Naive thymus-derived CD8-positive, alpha-beta T cell (primary cell): Measurements from ENCODE around the gene SMARCA5. TPM values are rescaled to one million over a fixed set of nuclear protein-coding genes. Genes with fewer than 3 reads are reported as not detected.

Experiments
- ATAC-seq, 2 donors: fragments of 150-1000 bp; cut with Tn5 transposase in 1 of 2; sonication (Bioruptor Pico), chemical (Tn5 transposase) in 1 of 2; 1 replicate in 1 of 2; 2 replicates in 1 of 2; pipeline ENCODE4 v1.10.0; 2021; ENCODE audit warnings: mild to moderate bottlenecking in 2 of 2, moderate library complexity in 2 of 2
- POLR2A ChIA-PET: fragments of 350-600 bp; sonication (Branson Sonifier 250); formaldehyde crosslinking; loops from one replicate; lab custom pipeline; 2021; ENCODE audit warnings: antibody characterized with exemption; lab: Charles Lee
- DNase-seq, 10 donors: peaks; one replicate each; pipeline versions ENCODE4 v3.0.0 to v3.0.0-alpha.2; 2020 to 2022
- H3K27ac Mint-ChIP-seq, 10 donors: one replicate each; pipeline ENCODE4 v1.8.0; 2020 to 2022; ENCODE audit warnings: mild to moderate bottlenecking in 10 of 10, mixed read lengths in 10 of 10, moderate library complexity in 4 of 10, inconsistent platforms in 1 of 10
- H3K27me3 Mint-ChIP-seq, 5 donors: one replicate each; pipeline ENCODE4 v1.8.0; 2021 to 2022; ENCODE audit warnings: mixed read lengths in 5 of 5
- H3K36me3 Mint-ChIP-seq, 3 donors: one replicate each; pipeline ENCODE4 v1.8.0; 2020 to 2022; ENCODE audit warnings: mixed read lengths in 3 of 3, mild to moderate bottlenecking in 2 of 3, inconsistent platforms in 1 of 3
- H3K4me1 Mint-ChIP-seq, 4 donors: one replicate each; pipeline ENCODE4 v1.8.0; 2021 to 2022; ENCODE audit warnings: mixed read lengths in 4 of 4
- H3K4me3 Mint-ChIP-seq, 10 donors: one replicate each; pipeline ENCODE4 v1.8.0; 2020 to 2022; ENCODE audit warnings: mild to moderate bottlenecking in 10 of 10, mixed read lengths in 10 of 10, moderate library complexity in 6 of 10, inconsistent platforms in 1 of 10
- H3K9me3 Mint-ChIP-seq, 9 donors: one replicate each; pipeline ENCODE4 v1.8.0; 2020 to 2022; ENCODE audit warnings: mixed read lengths in 9 of 9, mild to moderate bottlenecking in 3 of 9, inconsistent platforms in 1 of 9, moderate library complexity in 1 of 9
- polyA plus RNA-seq, 3 donors: library from polyadenylated mRNA; unstranded; fragments of 300-500 nt; fragmentation: Illumina TruSeq; gene quantifications; one replicate each; pipeline ENCODE4 v1.2.3, GENCODE V29; 2021
- total RNA-seq, 8 experiments: library from RNA in 2 of 8; stranded (reverse) in 2 of 8; gene quantifications; one replicate each; pipeline ENCODE4 v1.2.3 and lab custom pipeline; 2021 to 2026

SMARCA5 gene, protein sequence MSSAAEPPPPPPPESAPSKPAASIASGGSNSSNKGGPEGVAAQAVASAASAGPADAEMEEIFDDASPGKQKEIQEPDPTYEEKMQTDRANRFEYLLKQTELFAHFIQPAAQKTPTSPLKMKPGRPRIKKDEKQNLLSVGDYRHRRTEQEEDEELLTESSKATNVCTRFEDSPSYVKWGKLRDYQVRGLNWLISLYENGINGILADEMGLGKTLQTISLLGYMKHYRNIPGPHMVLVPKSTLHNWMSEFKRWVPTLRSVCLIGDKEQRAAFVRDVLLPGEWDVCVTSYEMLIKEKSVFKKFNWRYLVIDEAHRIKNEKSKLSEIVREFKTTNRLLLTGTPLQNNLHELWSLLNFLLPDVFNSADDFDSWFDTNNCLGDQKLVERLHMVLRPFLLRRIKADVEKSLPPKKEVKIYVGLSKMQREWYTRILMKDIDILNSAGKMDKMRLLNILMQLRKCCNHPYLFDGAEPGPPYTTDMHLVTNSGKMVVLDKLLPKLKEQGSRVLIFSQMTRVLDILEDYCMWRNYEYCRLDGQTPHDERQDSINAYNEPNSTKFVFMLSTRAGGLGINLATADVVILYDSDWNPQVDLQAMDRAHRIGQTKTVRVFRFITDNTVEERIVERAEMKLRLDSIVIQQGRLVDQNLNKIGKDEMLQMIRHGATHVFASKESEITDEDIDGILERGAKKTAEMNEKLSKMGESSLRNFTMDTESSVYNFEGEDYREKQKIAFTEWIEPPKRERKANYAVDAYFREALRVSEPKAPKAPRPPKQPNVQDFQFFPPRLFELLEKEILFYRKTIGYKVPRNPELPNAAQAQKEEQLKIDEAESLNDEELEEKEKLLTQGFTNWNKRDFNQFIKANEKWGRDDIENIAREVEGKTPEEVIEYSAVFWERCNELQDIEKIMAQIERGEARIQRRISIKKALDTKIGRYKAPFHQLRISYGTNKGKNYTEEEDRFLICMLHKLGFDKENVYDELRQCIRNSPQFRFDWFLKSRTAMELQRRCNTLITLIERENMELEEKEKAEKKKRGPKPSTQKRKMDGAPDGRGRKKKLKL
- total RNA-seq (10 to 100 TPM; 52.9 to 54.7 TPM), polyA plus RNA-seq (10 to 100 TPM; 19.1 to 34.0 (median 24.6) TPM), total RNA-seq (lab: John Stamatoyannopoulos, UW) (315 to 430 (median 373) reads per million in 6 experiments)

DNA sequence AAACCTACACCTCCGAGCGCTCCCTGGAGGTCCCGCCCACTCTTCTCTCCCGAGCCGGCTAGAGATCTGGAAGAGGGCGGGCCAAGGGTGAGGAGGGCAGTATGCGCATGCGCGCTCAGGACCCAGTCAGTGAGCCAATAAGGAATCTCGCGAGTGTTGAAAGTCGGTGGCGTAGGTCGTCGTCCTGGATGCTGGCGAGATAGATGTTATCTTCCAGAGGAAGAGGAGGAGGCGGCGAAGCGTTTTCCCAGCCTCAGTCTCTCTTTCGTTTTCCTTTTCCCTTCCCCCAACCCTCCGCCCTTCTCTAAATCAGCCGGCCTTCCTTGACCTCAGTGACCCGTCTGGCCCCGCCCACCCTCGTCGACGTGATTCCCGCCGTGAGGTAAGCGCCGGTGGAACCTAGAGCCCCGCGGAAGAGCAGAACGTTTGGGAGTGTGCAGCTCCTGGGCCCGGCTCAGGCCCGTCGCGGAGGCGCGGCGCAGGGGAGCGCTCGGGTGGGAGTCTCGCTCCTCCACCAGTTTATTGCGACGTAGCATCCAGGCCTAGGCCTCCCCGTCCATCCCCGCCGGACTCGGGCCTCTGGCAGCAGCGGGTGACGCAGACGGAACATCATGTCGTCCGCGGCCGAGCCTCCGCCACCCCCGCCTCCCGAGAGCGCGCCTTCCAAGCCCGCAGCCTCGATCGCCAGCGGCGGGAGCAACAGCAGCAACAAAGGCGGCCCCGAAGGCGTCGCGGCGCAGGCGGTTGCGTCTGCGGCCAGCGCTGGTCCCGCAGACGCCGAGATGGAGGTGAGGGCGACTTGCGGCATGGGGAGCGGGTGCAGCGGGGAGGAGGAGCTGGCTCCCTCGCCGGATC, at the start of gene SMARCA5:
TSS of gene SMARCA5 (plus strand) at position 389 of the 855 bp plus-strand sequence. CDS start at position 612, 223 bp downstream.
- peak within 1 kb of the TSS; percentile 99 to 100 (median 100) for H3K27ac Mint-ChIP-seq
- H3K27me3 Mint-ChIP-seq, result peaks cover 0 to 2% (median 0%) of the 10 kb centered on the region in 5 donors
- peaks cover 9 to 56% (median 40%) of the 10 kb centered on the region in 4 donors for H3K4me1 Mint-ChIP-seq
- POLR2A ChIA-PET, result interaction anchor here (0.9 to 3.2 kb wide), 7 partner anchors 11 to 1667 kb away, joined by 3 to 18 read pairs (median 4); partner anchors contain the start of genes ABCE1, ANAPC10 and USP38
- no peaks in the 10 kb centered on the region for H3K9me3 Mint-ChIP-seq
- peak within 1 kb of the TSS; percentile 91 to 100 (median 99) for H3K4me3 Mint-ChIP-seq
- H3K36me3 Mint-ChIP-seq, result peaks cover 0 to 23% (median 7%) of the 10 kb centered on the region in 3 donors
- peak; percentile 87 for ATAC-seq
- DNase-seq, result peak; percentile 91 to 98 (median 96)

DNA sequence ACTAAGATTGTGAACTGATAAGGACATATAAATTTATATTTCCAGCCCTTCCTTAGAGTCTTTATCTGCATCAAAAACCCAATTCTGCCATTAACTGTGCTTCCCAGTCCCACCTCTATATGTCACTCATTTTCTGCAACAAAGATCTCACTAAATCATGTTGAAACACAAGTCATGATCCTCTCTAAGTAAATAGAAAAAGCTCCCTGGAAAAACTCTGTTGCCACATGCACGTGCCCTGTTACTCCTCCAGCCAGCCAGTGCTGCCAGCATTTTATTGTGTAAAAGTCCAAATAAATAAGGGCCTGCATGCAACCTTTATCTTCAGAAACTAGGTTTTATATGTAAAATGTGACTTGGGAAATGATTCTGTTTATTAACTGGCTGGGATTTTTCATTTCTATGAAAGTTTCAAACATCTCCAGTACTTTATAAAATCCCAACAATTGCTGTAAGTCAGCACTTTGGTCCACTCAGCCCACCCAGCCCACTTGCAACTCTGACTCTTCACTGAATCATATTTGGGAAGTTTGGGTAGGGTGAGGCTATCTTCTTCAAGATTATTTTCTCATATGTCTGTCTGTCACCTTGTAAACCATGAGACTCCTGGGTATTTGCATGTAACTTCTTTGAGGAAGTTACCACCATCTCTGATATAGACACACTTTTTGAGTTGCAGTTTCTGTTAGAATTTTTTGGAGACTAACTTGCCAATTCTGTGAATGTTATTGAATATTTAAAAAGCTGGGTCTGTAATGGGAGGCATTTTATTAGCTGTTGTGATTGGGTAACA, 40.0 kb upstream of the SMARCA5 start:
- POLR2A ChIA-PET, result no interaction called here
- ATAC-seq (no peak), DNase-seq (no peak)
- Mint-ChIP-seq H3K36me3 (no peaks in the 10 kb centered on the region), H3K9me3 (no peaks in the 10 kb centered on the region), H3K4me3 (no peak overlapping the region), H3K27me3 (peaks cover 0 to 5% (median 4%) of the 10 kb centered on the region in 5 donors), H3K27ac (no peak overlapping the region), H3K4me1 (peaks cover 0 to 7% (median 0%) of the 10 kb centered on the region in 4 donors)

- Mint-ChIP-seq H3K36me3 (no peaks in the 10 kb centered on the region), H3K9me3 (no peaks in the 10 kb centered on the region), H3K27me3 (peaks cover 0 to 3% (median 1%) of the 10 kb centered on the region in 5 donors), H3K4me1 (peaks cover 0 to 7% (median 0%) of the 10 kb centered on the region in 4 donors), H3K27ac (no peak overlapping the region), H3K4me3 (no peak overlapping the region)
- ATAC-seq (no peak), DNase-seq (no peak)
- POLR2A ChIA-PET, result no interaction called here
These were observed 36.0 kb upstream of the SMARCA5 start for GRCh38 chr4:143477487-143477886.

- Mint-ChIP-seq H3K27ac (no peak overlapping the region), H3K4me3 (no peak overlapping the region), H3K27me3 (peaks cover 4 to 20% (median 10%) of the 10 kb centered on the region in 5 donors), H3K9me3 (no peaks in the 10 kb centered on the region), H3K4me1 (peaks cover 0 to 3% (median 0%) of the 10 kb centered on the region in 4 donors), H3K36me3 (no peaks in the 10 kb centered on the region)
- ATAC-seq (no peak), DNase-seq (no peak)
- POLR2A ChIA-PET, result no interaction called here
These were observed 32.1 kb upstream of the SMARCA5 start for GRCh38 chr4:143481361-143481760.

- no peak overlapping the region for H3K27ac Mint-ChIP-seq
- no peaks in the 10 kb centered on the region for H3K9me3 Mint-ChIP-seq
- no peaks in the 10 kb centered on the region for H3K36me3 Mint-ChIP-seq
- H3K4me1 Mint-ChIP-seq, result peaks cover 0 to 3% (median 0%) of the 10 kb centered on the region in 4 donors
- POLR2A ChIA-PET, result no interaction called here
- no peak overlapping the region for H3K4me3 Mint-ChIP-seq
- DNase-seq (no peak), ATAC-seq (no peak)
- peaks cover 4 to 20% (median 10%) of the 10 kb centered on the region in 5 donors for H3K27me3 Mint-ChIP-seq
These were observed 30.7 kb upstream of the SMARCA5 start for GRCh38 chr4:143482840-143483239.

- Mint-ChIP-seq H3K4me1 (peaks cover 0 to 3% (median 0%) of the 10 kb centered on the region in 4 donors), H3K36me3 (peaks cover 0 to 9% (median 0%) of the 10 kb centered on the region in 3 donors), H3K27ac (no peak overlapping the region), H3K27me3 (peaks cover 4 to 17% (median 10%) of the 10 kb centered on the region in 5 donors), H3K4me3 (no peak overlapping the region), H3K9me3 (no peaks in the 10 kb centered on the region)
- POLR2A ChIA-PET, result no interaction called here
- DNase-seq (no peak), ATAC-seq (no peak)
These were observed 27.2 kb upstream of the SMARCA5 start for GRCh38 chr4:143486314-143486713.

- H3K4me3 Mint-ChIP-seq, result no peak overlapping the region
- H3K27me3 Mint-ChIP-seq, result peaks cover 4 to 13% (median 9%) of the 10 kb centered on the region in 5 donors
- ATAC-seq (no peak), DNase-seq (no peak)
- H3K36me3 Mint-ChIP-seq, result peaks cover 0 to 9% (median 0%) of the 10 kb centered on the region in 3 donors
- peaks cover 0 to 2% (median 0%) of the 10 kb centered on the region in 9 donors for H3K9me3 Mint-ChIP-seq
- POLR2A ChIA-PET, result no interaction called here
- no peak overlapping the region for H3K27ac Mint-ChIP-seq
- H3K4me1 Mint-ChIP-seq, result peaks cover 0 to 3% (median 0%) of the 10 kb centered on the region in 4 donors
These were observed 24.8 kb upstream of the SMARCA5 start for GRCh38 chr4:143488687-143489086.

DNA sequence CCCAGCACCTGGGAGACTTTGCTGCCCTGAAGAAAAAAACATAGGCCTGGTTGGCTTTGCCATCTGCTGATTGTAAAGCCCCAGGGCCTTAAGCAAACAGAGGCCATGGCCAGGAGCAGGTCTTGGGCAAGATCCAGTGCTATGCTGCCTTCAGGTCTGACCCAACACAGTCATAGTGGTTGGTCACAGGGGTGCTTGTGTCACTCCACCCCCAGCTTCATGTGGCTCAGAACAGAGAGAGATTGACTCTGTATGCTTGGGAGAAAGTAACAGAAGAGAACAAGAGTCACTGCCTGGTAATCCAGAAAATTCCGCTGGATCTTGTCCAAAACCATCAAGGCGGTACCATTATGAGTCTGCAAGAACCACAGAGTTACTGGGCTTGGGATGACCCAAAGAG, 24.4 kb upstream of the SMARCA5 start:
- no peak overlapping the region for H3K4me3 Mint-ChIP-seq
- H3K27me3 Mint-ChIP-seq, result peaks cover 4 to 13% (median 9%) of the 10 kb centered on the region in 5 donors
- POLR2A ChIA-PET, result no interaction called here
- H3K36me3 Mint-ChIP-seq, result peaks cover 0 to 9% (median 0%) of the 10 kb centered on the region in 3 donors
- ATAC-seq, result no peak
- peaks cover 0 to 2% (median 0%) of the 10 kb centered on the region in 9 donors for H3K9me3 Mint-ChIP-seq
- H3K4me1 Mint-ChIP-seq, result peaks cover 0 to 3% (median 0%) of the 10 kb centered on the region in 4 donors
- no peak for DNase-seq
- no peak overlapping the region for H3K27ac Mint-ChIP-seq

DNA sequence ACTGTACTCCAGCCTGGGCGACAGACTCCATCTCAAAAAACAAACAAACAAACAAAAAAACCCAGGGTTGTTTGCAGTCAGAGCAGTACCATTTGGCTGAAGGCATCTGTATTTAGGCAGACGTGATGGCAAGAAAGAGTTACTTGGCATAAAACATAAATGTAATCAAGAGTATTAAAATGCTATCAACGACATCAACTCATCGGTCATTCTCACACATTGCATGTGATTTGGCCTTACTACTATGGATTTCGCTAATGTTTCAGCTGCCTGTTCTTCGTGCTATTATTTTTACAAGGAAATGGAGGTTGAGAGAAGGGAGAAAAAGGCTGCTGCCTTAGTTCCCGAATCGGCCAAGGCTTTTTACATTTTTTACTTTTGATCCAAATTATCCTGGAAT, 15.5 kb upstream of the SMARCA5 start:
- H3K27ac Mint-ChIP-seq, result no peak overlapping the region

DNA sequence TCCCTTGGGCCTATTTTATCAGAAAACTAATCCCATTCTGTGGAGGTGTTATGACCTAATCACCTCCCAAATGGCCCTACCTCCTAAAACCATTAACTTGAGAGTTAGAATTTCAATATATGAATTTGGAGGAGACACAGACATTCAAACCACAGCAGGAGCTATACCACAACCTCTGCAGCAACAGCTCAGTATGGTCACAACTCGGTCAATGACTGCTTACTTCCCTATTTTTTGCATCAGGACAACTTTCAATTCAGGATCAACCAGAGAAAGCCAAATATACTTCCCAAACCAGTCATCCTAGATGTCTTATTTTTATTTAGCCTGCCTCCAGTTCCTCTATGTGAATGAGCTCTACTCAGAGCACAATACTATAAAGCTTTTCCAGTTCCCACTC, 11.3 kb upstream of the SMARCA5 start:
- no peaks in the 10 kb centered on the region for H3K36me3 Mint-ChIP-seq
- H3K27ac Mint-ChIP-seq, result no peak overlapping the region
- peaks cover 0 to 2% (median 0%) of the 10 kb centered on the region in 9 donors for H3K9me3 Mint-ChIP-seq
- no peak for DNase-seq
- POLR2A ChIA-PET, result no interaction called here
- no peaks in the 10 kb centered on the region for H3K27me3 Mint-ChIP-seq
- no peak for ATAC-seq
- no peaks in the 10 kb centered on the region for H3K4me1 Mint-ChIP-seq
- H3K4me3 Mint-ChIP-seq, result no peak overlapping the region

More for the DNA sequence above, 15.5 kb upstream of the SMARCA5 start:
- ATAC-seq (no peak), DNase-seq (no peak)
- POLR2A ChIA-PET, result no interaction called here
- no peak overlapping the region for H3K4me3 Mint-ChIP-seq
- no peaks in the 10 kb centered on the region for H3K36me3 Mint-ChIP-seq
- H3K4me1 Mint-ChIP-seq, result no peaks in the 10 kb centered on the region
- H3K27me3 Mint-ChIP-seq, result no peaks in the 10 kb centered on the region
- H3K9me3 Mint-ChIP-seq, result peaks cover 0 to 2% (median 0%) of the 10 kb centered on the region in 9 donors

DNA sequence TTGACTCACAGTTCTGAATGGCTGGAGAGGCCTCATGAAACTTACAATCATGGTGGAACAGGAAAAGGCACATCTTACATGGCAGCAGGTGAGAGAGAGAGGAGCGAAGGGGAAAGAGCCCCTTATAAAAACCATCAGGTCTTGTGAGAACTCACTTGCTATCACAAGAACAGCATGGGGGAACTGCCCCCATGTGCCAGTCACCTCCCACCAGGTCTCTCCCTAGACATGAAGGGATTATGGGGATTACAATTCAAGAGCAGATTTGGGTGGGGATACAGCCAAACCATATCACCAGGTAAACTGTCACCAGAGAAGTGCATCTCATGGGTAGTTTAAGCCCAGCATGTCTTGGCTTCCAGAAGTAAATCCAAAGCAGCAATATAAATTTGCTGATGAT, 7.5 kb upstream of the SMARCA5 start:
- Mint-ChIP-seq H3K27me3 (no peaks in the 10 kb centered on the region), H3K4me3 (no peak overlapping the region), H3K4me1 (peaks cover 0 to 3% (median 0%) of the 10 kb centered on the region in 4 donors), H3K36me3 (no peaks in the 10 kb centered on the region), H3K27ac (no peak overlapping the region), H3K9me3 (peaks cover 0 to 1% (median 0%) of the 10 kb centered on the region in 9 donors)
- POLR2A ChIA-PET, result no interaction called here
- DNase-seq, result no peak
- ATAC-seq, result no peak
